GM21723 (cell line): Measurements from ENCODE around the gene AIRE.
A peak's percentile ranks its signal among the peaks of the same experiment; 100 is the strongest.
"Not testable (repeated sequence)": the region's sequence is repeated elsewhere in the genome, so short reads cannot be mapped to it uniquely, and the experiment has no call there.

ENCODE experiments used
- ATAC-seq: cut with Tn5 transposase; IDR thresholded peaks from one replicate; pipeline ENCODE4 v1.9.1; 2021; ENCODE audit warnings: mild to moderate bottlenecking, moderate library complexity; ENCODE audit not compliant: unreplicated experiment

The AIRE gene

DNA sequence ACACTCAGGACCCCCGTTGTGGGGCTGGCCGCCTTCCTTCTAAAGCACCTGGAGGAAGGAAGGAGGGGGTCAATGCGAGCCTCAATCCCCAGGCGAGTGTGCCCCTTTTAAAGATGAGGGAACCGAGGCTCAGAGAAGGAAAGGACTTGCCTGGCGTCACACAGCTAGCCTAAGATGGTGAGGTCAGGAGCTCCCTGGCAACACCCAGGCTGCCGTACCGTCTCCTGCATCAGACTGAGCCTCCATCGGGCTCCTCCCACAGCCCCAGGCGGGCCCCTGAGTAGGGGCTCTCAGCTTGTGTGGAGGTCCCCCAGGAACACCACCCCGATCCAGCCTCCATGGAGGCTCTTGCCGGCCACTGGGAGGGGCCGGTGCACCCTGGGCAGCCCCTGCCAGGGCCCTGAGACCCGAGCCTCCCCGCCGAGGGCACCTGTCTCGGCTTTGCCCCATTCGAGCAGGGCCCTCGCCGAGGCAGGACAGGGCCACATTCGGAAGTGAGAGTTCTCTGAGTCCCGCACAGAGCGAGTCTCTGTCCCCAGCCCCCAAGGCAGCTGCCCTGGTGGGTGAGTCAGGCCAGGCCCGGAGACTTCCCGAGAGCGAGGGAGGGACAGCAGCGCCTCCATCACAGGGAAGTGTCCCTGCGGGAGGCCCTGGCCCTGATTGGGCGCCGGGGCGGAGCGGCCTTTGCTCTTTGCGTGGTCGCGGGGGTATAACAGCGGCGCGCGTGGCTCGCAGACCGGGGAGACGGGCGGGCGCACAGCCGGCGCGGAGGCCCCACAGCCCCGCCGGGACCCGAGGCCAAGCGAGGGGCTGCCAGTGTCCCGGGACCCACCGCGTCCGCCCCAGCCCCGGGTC lies at the start of gene AIRE:
Gene AIRE, plus strand, starts transcription at position 739 of the 855 bp plus-strand sequence. CDS start 131 bp downstream, outside the sequence.
- no peak for ATAC-seq

DNA sequence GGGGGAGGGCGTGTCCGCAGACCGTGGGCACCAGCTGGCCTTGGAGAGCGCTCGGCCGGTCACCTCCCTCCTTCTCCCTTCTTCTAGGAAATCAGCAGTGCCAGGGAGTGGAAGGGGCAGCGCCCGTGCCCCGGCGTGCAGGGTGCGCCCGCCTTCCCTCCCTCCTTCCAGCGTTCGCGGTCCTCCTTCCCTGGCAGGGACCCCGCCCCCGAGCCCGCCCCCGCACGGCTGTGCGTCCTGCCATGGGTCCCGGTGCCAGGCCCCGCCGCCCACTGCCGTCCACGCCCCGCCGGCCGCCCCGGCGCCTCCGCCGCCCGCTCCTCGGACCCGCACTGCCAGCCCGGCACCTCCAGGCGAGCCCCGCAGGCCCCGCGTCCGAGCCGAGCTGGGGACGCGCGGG lies 45.3 kb upstream of the AIRE start:
- not testable (repeated sequence) for ATAC-seq

DNA sequence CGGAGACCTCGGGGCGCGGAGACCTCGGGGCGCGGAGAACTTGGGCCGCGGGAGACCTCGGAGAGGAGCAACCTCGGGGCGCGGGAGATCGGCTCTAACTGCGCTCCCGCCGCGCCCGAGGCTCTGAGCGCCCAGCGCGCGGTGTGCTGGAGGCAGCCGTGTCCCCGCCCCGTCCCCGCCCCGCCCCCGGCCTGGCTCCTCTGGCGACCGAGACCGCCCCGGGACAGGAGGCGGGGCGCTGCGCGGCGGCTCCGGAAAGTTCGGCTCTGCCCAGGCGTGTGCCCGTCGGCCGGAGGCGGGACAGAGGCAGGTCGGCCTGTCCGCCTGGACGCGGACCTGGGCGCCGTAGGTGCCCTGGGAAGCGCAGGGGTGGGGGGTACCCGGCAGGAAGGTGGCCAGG lies 44.8 kb upstream of the AIRE start, which contains the start of gene ICOSLG:
Gene ICOSLG, minus strand, starts transcription at position 102 of the 400 bp plus-strand sequence. CDS start 126 bp downstream, outside the sequence.
- peak; percentile 37 for ATAC-seq

DNA sequence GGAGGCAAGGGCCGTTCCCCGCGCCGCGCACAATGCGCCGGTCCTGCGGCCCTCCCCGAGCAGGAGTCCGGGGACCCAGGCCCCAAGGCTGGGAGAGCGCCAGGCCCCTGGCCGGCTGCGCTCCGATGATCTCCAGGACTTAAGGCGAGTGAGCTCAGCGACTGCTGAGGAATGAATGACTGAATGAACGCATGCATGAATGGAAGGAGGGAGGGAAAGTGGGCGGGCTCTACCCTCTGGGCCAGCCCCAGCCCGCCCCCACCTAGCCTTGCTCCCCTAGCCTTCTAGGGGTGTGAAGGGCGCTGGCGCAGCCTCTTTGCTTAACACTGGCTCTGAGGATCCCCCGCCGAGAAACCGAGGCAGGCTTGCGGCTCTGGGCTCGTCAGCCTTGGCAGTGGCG lies 44.4 kb upstream of the AIRE start:
- peak; percentile 47 for ATAC-seq

DNA sequence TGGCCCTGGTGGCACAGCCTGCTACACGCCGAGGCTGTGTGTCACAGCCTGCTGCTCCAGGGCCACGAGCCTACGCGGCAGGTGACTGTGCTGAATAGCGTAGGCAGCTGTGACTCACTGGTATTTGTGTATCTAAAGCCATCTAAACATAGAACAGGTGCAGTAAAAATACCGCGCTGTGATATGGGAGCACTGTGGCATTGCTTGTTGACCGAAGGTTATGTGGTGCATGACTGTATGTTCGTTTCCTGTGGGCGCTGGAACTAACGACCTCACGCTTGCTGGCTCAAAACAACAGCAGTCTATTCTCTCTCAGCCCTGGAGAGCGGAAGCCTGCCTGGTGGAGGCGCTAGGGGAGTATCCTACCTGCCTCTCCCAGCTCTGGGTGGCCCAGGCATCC lies 41.7 kb upstream of the AIRE start:
- ATAC-seq = peak; percentile 55

DNA sequence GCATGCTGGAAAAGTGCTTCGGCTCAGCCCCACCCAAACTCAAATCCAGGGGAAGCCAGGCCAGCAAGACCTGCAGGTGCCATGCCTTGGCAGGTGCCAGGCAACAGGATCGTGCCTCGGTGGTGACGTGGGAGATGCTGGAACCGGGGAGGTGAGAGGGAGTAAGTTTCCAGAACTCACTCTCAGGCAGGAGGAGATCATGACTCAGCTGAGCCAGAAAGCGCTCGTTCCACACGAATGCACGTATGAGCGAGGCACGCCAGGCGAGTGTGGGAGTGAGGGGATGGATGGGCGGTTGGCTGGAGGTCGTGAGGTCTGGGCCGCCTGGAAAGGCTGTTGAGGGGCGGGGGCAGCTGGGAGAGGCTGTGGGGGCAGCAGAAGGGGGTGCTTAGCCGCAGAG lies 37.8 kb upstream of the AIRE start:
- not testable (repeated sequence) for ATAC-seq

DNA sequence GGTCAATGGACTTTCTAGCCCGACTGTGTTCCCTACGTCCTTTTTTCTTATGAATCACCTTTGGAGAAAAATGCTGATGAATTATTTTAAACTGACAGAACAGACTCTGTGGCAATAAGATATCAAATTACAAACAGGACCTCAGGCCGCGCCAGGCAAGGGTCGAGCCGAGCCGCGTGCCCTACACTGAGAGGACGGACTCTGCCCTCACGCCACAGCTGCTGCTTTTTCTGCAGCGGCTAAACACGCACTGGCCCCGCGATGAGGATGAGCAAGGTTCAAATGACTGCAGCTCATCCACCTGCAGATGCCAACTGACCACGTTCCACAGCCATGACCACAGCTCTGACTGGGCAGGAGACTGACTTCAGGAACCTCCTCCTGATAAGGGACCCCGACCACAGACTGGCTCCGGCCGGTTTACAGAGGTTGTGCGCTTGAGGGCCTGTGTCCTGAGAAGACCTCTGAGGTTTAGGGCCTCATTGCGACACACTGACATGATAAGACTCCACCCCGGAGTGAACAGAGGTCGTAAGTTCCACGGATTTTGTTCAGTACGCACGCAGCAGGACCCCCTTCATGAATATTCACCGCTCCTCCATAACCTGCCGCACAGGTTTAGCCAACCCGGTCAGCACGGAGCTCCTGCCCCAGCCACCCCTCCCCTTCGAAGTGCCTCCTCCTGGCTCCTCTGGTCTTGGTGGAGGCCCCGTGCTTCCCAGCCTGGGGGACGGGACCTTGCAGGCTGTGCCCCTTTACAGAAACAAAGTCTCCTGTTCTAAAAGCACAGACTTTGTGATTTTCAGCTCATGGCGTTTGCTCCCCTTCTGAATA lies 36.3 kb upstream of the AIRE start:
- ATAC-seq = not testable (repeated sequence)

DNA sequence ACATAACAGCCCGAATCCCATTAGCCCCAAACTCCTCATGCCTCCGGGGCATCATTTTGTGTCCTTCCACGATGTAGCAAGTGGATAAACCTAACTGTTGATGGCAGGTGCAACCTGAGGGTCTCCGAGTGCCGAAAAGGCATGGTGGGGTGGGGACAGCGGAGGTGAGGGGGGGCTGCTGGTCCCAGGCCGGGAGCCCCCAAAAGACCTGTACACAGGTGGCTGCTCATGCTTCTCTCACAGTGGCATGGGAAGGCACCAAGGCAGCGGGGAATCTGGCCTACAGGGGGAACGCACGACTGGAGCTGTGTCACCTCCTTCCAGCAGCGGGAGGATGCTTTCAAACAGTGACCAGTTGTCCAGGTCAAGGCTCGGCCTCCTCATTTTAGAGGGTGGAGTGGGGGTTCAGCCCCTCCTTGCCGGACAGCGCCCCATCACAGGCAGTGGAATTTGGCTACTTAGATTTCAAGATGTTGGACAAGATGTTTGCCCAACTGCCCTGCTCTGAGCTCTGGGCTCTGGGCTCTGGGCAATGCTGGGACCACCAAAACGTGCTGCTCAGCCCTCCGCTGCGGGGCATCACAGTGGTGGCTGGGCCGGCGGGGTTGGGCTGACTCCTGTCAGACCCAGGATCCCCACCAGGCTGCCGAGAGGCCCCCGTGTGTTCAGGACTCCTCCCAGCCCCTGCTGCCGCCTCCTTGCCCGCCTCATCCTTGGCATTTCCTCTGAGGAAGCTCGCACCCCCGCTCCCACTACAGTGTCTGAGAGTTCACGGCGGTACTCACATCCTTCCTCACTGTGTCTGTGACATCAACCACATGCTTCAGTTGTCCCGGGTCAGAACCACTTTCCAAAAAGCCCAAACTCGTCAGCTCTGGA lies 31.6 kb upstream of the AIRE start:
- no peak for ATAC-seq

DNA sequence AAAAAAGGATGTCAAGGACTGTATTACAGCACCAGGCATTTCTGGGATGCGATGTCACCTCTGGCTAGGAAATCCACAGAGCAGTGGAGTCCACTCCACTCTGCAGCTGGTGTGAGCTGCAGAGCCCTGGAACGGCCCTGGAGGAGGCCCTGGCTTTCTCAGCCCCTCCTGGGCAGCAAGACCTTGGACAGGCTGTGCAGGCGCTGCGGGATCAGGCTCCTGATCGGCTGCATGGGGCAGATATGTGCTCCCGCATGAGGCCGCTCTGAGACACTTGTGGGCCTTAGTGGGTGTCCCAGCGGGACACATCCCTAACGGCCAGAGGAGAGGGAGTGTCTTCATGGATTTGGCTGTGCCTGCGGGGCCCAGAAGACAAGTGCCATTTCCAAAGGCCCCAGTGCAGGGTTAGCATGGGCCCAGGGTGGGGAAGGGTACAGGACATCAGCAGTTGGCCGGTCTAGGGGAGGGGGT lies 30.1 kb upstream of the AIRE start:
- no peak for ATAC-seq

DNA sequence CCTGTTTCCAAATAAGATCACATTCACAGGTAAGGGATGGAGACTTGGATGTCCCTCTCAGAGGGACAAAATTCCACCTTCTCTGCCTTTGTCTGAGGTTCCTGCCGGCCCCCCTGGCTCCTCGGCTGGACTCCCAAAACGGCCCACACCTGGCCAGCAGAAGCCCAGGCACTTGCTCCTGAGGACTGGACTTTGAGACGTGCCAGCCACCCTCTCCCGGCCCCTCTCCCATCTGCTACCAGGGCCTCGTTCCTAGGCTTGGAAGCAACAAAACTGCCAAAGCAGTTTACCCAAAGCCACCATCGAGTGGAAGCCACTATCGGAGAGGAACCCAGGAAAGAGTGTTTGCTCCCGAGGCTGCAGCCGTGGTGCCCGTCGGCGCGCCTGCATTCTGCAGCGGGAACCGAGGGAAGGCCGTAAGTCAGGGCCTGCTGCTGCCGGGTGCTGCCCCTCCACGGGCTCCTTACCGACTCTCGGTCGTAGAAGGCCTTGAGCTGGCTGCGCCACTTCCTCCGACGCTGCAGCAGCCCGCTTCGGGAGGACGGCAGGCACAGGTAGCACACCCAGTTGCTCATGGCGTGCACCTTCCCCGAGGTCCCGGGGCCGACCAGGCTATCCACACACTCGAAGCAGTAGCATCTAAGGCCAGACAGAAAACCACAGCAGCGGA lies 27.5 kb upstream of the AIRE start:
- no peak for ATAC-seq

DNA sequence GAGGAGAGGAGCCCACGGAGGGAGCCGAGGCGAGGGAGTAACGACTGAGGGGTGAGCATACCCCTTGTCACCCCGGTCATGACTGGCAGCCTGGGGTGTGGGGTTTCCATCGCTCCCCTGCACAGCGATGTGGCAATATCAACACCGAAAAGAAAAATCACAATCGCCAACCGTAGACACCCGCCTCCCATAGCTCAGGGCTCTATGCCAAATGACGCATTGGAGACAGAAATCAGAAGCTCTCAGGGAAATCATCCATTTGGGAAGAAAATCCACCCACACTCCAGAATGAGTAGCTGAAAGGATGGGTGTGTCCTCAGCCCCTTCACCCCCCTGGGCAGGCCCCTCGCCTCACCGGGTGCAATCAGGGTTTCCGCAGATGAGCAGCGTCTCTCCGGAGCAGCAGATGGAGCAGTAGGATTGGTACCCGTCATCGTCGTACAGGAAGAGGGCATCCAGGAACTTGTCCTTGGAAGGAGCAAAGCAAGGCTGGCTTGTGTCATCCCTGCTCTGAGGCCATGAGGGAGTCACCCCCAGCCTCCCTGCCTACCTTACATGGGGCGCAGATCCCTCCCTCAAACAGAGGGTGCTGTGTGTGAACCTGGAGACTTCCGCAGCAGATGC lies 26.5 kb upstream of the AIRE start:
- no peak for ATAC-seq

DNA sequence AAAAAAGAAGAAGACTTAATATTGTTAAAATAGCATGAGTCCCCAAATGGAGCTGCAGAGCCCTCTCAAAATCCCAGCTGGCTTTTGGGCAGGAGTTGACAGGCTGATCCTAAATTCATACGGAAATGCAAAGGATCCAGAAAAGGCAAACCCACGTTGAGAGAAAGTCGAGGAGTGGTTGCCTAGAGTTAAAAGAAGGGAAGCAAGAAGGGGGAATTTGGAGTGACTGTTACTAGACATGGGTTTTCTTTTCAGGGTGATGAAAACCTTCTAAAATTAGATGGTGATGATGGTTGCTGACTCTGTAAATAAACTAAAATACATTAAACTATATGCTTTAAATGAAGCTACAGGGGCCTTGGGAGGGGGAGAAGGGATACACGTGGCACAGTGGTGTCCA lies 25.6 kb upstream of the AIRE start:
- ATAC-seq = no peak

DNA sequence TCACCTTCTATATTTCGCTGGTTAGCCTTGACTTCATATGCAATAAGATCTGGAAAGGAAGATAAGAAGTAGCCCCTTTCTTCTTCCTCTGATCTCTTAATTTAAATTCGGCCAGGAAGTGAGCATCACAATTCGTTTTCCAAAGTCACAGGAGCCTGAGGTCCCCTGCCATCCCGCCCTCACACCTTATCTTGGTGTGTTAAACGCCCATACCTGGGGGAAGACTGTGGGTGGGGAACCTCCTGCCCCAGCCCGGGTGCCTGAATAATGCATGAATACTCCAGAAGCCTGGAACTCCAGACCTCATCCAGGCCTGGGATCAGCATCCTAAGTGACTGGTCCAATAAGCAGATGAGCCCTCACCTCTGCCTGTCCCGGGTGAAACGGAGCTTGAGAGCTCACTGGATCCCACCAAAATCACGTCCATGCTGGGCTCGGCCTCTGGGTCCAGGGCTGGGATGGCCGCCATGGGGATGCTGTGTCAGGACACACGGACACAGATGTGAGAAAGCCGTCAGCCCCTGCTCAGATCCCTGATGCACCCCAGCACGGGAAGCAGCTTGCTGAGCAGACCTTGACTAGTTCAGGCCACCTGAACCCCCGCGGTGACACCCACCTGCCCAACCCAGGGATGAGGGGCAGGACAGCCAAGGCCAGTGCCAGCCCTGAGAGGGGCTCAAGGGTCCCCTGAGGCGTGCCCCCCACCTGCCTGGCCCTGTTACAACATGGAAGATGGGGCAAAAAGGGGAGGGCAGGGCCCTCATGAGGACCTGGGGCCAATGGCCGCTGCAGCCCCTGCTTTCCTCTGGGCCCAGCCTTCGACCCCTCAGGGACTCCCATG lies 24.7 kb upstream of the AIRE start:
- no peak for ATAC-seq

DNA sequence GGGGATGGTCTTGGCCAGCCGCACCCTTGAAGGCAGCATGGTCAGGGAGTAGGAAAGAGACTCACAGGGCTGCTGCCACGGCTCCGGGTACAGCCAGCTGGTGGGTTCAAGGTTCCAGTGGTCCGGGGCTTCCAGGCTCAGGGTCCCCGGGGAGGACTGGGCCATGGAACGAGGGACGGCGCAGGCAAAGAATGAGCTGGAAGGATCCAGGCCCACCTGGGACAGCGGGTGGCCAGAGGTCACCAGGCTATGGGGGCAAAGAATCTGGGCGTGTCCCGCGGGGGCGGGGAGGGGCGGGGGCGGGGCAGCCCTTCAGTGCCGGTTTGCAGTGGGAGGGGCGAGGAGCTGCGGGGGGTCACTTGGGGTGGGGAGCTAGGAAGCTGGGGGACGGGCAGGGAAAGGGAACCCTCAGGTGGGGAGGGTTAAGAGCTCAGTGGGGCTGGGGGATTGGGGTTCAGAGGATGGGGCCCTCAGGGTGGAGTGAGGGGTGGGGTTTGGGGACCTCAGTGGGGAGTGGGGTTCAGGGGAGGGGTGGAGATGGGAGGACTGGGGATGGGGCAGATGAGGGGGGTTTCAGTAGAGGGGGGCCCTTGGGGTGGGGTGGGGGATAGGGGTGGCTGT lies 23.9 kb upstream of the AIRE start, which contains the start of gene DNMT3L:
Gene DNMT3L, minus strand, starts transcription at position 223 of the 621 bp plus-strand sequence. CDS start 638 bp downstream, outside the sequence.
- ATAC-seq = no peak

DNA sequence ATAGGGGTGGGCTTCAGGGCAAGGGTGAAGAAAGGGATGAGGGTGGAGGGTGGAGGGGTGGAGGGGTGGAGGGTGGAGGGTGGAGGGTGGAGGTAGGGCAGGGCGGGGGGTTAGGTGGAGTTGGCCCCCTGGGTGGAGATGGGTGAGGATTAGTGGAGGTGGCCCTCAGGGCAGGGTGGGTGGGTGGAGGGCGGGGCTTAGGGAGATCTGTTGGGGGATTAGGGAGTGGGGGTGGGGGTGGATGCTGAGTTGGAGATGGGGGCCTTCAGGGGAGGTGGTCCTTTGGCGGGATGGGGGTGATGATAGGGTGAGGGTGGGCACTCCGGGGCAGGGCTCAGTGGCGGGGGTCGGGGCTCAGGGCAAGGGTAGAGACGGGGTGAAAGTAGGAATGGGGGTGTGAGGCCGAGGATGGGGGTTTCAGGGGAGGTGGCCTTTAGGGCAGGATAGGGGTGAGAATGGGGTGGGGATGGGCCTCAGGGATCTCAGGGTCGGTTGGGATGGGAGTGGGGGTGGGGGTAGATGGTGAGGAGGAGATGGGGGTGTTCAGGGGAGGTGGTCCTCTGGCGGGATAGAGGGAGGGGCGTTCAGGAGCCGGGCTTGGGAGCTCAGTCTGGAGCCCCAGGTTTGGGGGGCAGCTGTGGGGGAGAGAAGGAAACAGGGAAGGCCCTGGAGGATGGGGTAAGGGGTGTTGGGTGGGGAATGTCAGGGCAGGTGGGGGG lies 23.2 kb upstream of the AIRE start:
- no peak for ATAC-seq

DNA sequence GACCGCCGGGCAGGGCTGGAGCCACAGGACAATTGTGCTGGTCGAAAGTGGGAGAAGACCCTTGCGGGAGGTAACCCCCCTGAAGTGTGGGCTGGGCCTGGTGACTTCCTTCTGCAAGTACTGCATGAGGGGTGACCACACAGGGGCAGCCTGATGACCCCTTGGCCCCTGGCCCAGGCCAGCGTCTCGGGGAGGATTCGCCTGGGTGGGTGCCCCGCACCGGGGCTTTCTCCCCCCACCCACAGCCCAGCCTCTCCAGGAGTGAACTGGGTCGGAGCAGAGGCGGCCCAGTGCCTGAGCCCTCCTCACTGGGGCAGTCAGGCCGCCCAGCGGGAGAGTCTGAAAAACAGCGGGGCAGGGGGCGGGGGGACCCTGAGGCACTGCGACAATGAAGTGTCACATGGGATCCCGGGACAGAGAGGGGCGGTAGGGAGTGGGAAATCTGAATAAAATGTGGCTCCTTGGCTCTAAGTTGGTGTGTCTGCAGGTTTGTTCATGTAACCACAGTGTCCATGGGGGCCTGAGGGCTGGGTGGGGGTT lies 22.4 kb upstream of the AIRE start:
- no peak for ATAC-seq

DNA sequence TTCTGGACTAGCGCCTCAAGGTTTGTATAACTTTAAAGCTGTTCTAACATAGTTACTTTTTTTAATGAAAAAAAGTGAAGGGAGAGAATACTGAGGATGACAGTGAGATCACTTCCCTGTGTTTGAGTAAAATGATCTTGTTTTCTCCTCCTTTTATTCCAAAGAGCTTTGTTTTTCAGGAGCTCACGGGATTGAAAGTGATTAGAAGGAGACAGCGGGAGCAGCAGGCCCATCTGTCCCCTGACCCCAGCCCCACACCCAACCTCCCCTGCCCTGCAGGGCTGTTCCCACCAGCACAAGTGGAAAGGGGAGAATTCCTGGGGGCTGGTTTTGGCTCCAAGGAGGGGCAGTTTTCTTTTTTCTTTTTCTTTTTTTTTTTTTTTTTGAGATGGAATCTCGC lies 21.9 kb upstream of the AIRE start:
- ATAC-seq = no peak
